ENCODE measurements around the gene TNS2. TPM values are rescaled to one million over a fixed set of nuclear protein-coding genes. Genes with fewer than 3 reads are reported as not detected.

Gene TNS2
- total and polyA plus RNA-seq, 2 of the 13 experiments (the other 11 are each of a cell fraction or from before 2014, with no cell fraction given), result 8.9 to 20.4 TPM

DNA sequence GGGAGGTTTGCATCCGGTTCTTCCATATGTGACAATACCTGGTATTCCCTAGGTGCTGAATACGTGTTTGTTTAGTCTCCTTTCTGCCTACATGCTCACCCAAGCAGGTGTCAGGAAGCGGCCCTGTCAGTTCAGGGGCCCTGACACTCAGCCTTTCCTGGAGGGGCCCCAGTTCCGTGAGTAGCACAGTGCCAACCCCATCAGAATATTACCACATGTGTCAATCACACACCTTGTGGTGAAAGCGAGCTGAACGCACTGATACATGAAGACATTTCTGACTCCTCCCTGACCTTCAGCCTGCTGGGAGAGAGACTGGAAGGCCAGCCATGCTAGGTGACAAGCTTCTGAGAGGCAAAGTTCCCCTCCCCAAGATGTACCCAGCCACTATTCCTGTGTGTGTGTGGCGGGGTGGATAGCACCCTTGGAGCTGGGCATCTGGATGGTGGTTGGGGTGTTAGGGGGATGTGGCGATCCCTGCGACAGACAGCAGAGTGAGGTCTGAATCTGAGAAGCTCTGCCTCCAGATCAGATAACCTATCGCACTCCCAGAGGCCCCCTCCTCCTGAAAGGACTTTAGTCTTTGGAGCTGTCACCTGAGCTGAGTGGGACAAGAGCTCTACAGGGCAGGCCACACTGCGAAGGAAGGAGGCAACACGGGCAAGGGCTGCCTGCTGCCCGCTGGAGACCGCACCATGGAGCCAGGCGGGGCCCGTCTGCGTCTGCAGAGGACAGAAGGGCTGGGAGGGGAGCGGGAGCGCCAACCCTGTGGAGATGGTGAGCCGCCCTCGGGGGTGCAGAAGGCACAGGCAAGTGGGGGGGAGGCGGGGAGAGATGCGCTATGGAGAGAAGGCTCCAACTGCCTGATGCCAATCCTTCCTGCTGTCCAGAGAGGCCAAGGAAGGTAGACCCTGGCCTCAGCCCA, 53.3 kb downstream of the TNS2 start, which contains the start of gene SOAT2 (continued):
- 0 out of 2 replicates have a peak, but pooled peaks have one; percentile 48 for TF ChIP-seq PRDM10 (CRISPR knock-in tag; IDR thresholded peaks at IDR 0.05; ENCODE audit: low read depth)
- TF ChIP-seq TBX3 (IDR thresholded peaks at IDR 0.05; ENCODE audit: borderline replicate concordance), result peak; percentile 59; the same call in 1 of the 2 replicates
- TF ChIP-seq ZBTB1 (CRISPR knock-in tag; IDR thresholded peaks at IDR 0.05; ENCODE audit: borderline replicate concordance), result no peak
- TF ChIP-seq CREM (IDR thresholded peaks at IDR 0.05), result no peak
- TF ChIP-seq CREM (CRISPR knock-in tag; IDR thresholded peaks at IDR 0.05), result no peak
- TF ChIP-seq, protein P1, sequence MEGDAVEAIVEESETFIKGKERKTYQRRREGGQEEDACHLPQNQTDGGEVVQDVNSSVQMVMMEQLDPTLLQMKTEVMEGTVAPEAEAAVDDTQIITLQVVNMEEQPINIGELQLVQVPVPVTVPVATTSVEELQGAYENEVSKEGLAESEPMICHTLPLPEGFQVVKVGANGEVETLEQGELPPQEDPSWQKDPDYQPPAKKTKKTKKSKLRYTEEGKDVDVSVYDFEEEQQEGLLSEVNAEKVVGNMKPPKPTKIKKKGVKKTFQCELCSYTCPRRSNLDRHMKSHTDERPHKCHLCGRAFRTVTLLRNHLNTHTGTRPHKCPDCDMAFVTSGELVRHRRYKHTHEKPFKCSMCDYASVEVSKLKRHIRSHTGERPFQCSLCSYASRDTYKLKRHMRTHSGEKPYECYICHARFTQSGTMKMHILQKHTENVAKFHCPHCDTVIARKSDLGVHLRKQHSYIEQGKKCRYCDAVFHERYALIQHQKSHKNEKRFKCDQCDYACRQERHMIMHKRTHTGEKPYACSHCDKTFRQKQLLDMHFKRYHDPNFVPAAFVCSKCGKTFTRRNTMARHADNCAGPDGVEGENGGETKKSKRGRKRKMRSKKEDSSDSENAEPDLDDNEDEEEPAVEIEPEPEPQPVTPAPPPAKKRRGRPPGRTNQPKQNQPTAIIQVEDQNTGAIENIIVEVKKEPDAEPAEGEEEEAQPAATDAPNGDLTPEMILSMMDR (CRISPR knock-in tag; IDR thresholded peaks at IDR 0.05), result peak; percentile 20; the same call in 1 of the 2 replicates
- peak; percentile 64; the same call in 1 of the 2 replicates for TF ChIP-seq ETV5 (CRISPR knock-in tag; IDR thresholded peaks at IDR 0.05; ENCODE audit: borderline replicate concordance)
- peak; percentile 64 for TF ChIP-seq ZEB1 (IDR thresholded peaks at IDR 0.05; ENCODE audit: insufficient replicate concordance, low read depth)
- no peak for TF ChIP-seq ZNF816 (CRISPR knock-in tag; IDR thresholded peaks at IDR 0.05; ENCODE audit: borderline replicate concordance)
- no peak for TF ChIP-seq KDM1A (CRISPR knock-in tag; IDR thresholded peaks at IDR 0.05)
- 0 out of 2 replicates have a peak, but pooled peaks have one; percentile 11 for TF ChIP-seq MIER3 (CRISPR knock-in tag; IDR thresholded peaks at IDR 0.05; ENCODE audit: borderline replicate concordance)
- 0 out of 2 replicates have a peak, but pooled peaks have one; percentile 30 for TF ChIP-seq PCBP1 (IDR thresholded peaks at IDR 0.05; ENCODE audit: borderline replicate concordance, low read depth, low read length)
- no peak for TF ChIP-seq RFX3 (CRISPR knock-in tag; IDR thresholded peaks at IDR 0.05)
- TF ChIP-seq ZNF562 (CRISPR knock-in tag; IDR thresholded peaks at IDR 0.05; ENCODE audit: borderline replicate concordance), result no peak
- no peak for TF ChIP-seq PLRG1 (conservative IDR thresholded peaks at IDR 0.05)
- TF ChIP-seq YY1 (IDR thresholded peaks at IDR 0.05; ENCODE audit: insufficient read depth, insufficient replicate concordance, low read depth, low read length), result no peak
- TF ChIP-seq FOXA1 (IDR thresholded peaks at IDR 0.05), result no peak
- peak; percentile 16; the same call in 1 of the 2 replicates for TF ChIP-seq FOXA1 (CRISPR knock-in tag; IDR thresholded peaks at IDR 0.05)
- TF ChIP-seq KDM6A (CRISPR knock-in tag; IDR thresholded peaks at IDR 0.05; ENCODE audit: low read depth), result peak; percentile 65; the same call in 1 of the 2 replicates
- no peak for TF ChIP-seq NFRKB (IDR thresholded peaks at IDR 0.05)
- TF ChIP-seq ATF7 (IDR thresholded peaks at IDR 0.05), result no peak
- TF ChIP-seq ATF7 (CRISPR knock-in tag; IDR thresholded peaks at IDR 0.05), result peak; percentile 57; the same call in 1 of the 2 replicates
- no peak for TF ChIP-seq FOSL1 (CRISPR knock-in tag; IDR thresholded peaks at IDR 0.05; ENCODE audit: borderline replicate concordance)
- peak; percentile 32; the same call in 1 of the 2 replicates for TF ChIP-seq RXRB (CRISPR knock-in tag; IDR thresholded peaks at IDR 0.05; ENCODE audit: borderline replicate concordance)
- no peak for TF ChIP-seq MAFK (conservative IDR thresholded peaks at IDR 0.05 in 1 of 2, IDR thresholded peaks at IDR 0.05 in 1 of 2; ENCODE audit: low read length in 2 of 2)

All from HepG2 (cell line).